ENCODE results near the gene MTERF4. TPM values are rescaled to one million over a fixed set of nuclear protein-coding genes. Genes with fewer than 3 reads are reported as not detected.

The MTERF4 gene
- total and polyA plus RNA-seq, 9 donors, result 27.6 to 42.0 (median 32.6) TPM

GRCh38 chr2:241049739-241050623 lies 52.1 kb downstream of the MTERF4 start:
- Histone ChIP-seq H3K9me3 (replicated peaks; ENCODE audit: control insufficient read depth, low read depth, low read length) (peaks cover 2% of the 10 kb centered on the region), H3K4me3 (ENCODE audit: low read length) (no peak overlapping the region), H3K36me3 (ENCODE audit: control insufficient read depth, insufficient read depth, low read length) (no peaks in the 10 kb centered on the region), H3K27ac (ENCODE audit: low read length) (no peak overlapping the region), H3K4me1 (ENCODE audit: control insufficient read depth, insufficient read depth, low read length) (no peaks in the 10 kb centered on the region), H3K27me3 (ENCODE audit: control insufficient read depth, insufficient read depth, low read length) (no peaks in the 10 kb centered on the region)
- peak; percentile 40 for DNase-seq
- WGBS (ENCODE audit: insufficient coverage), result 31% methylated on average over 34 of the region's 38 CpGs

- H3K36me3 ChIP-seq (ENCODE audit: control insufficient read depth, insufficient read depth, low read length), result no peaks in the 10 kb centered on the region
- WGBS (ENCODE audit: insufficient coverage), result 91% methylated on average over 9 of the region's 11 CpGs
- DNase-seq, result no peak
Measured at GRCh38 chr2:241048949-241049343, 53.1 kb downstream of the MTERF4 start.

GRCh38 chr2:241048149-241048948 lies 53.7 kb downstream of the MTERF4 start:
- H3K27ac ChIP-seq (ENCODE audit: low read length), result no peak overlapping the region
- no peak overlapping the region for H3K4me3 ChIP-seq (ENCODE audit: low read length)
- no peaks in the 10 kb centered on the region for H3K36me3 ChIP-seq (ENCODE audit: control insufficient read depth, insufficient read depth, low read length)
- WGBS (ENCODE audit: insufficient coverage), result 88% methylated on average over 30 of the region's 30 CpGs
- no peak for DNase-seq
- H3K9me3 ChIP-seq (replicated peaks; ENCODE audit: control insufficient read depth, low read depth, low read length), result peaks cover 4% of the 10 kb centered on the region
- no peaks in the 10 kb centered on the region for H3K27me3 ChIP-seq (ENCODE audit: control insufficient read depth, insufficient read depth, low read length)
- no peaks in the 10 kb centered on the region for H3K4me1 ChIP-seq (ENCODE audit: control insufficient read depth, insufficient read depth, low read length)

More at GRCh38 chr2:241048949-241049343, 53.1 kb downstream of the MTERF4 start:
- Histone ChIP-seq H3K4me1 (ENCODE audit: control insufficient read depth, insufficient read depth, low read length) (no peaks in the 10 kb centered on the region), H3K27me3 (ENCODE audit: control insufficient read depth, insufficient read depth, low read length) (no peaks in the 10 kb centered on the region), H3K9me3 (replicated peaks; ENCODE audit: control insufficient read depth, low read depth, low read length) (peaks cover 4% of the 10 kb centered on the region), H3K27ac (ENCODE audit: low read length) (no peak overlapping the region), H3K4me3 (ENCODE audit: low read length) (no peak overlapping the region)

GRCh38 chr2:241047253-241048010 lies 54.7 kb downstream of the MTERF4 start:
- WGBS (ENCODE audit: insufficient coverage), result 67% methylated on average over 4 of the region's 6 CpGs
- H3K36me3 ChIP-seq (ENCODE audit: control insufficient read depth, insufficient read depth, low read length), result no peaks in the 10 kb centered on the region

More at GRCh38 chr2:241047253-241048010, 54.7 kb downstream of the MTERF4 start:
- H3K9me3 ChIP-seq (replicated peaks; ENCODE audit: control insufficient read depth, low read depth, low read length), result peaks cover 4% of the 10 kb centered on the region
- DNase-seq, result no peak
- H3K4me1 ChIP-seq (ENCODE audit: control insufficient read depth, insufficient read depth, low read length), result no peaks in the 10 kb centered on the region
- H3K4me3 ChIP-seq (ENCODE audit: low read length), result no peak overlapping the region
- H3K27ac ChIP-seq (ENCODE audit: low read length), result no peak overlapping the region
- H3K27me3 ChIP-seq (ENCODE audit: control insufficient read depth, insufficient read depth, low read length), result no peaks in the 10 kb centered on the region

Other genes starting within 250 kb of the MTERF4 start
- 0.13 TPM for gene AGXT, start 233.5 kb downstream of the MTERF4 start, total RNA-seq
- under 1 TPM in 2 of 8 donors, not detected in 6; 0.19 to 0.30 TPM for gene AGXT, start 233.5 kb downstream of the MTERF4 start, polyA plus RNA-seq (ENCODE audit: insufficient read depth in 1 of 8, insufficient read length in 8 of 8, low replicate concordance in 1 of 8)
- gene MAB21L4, start 206.1 kb downstream of the MTERF4 start, total RNA-seq, result not detected
- 1 to 10 TPM in 1 of 8 donors, under 1 TPM in 4, not detected in 3; 0.06 to 2.4 (median 0.36) TPM for gene MAB21L4, start 206.1 kb downstream of the MTERF4 start, polyA plus RNA-seq (ENCODE audit: insufficient read depth in 1 of 8, insufficient read length in 8 of 8, low replicate concordance in 1 of 8)
- gene CROCC2, start 196.0 kb downstream of the MTERF4 start, total RNA-seq, result 0.04 TPM
- gene CROCC2, start 196.0 kb downstream of the MTERF4 start, polyA plus RNA-seq (ENCODE audit: insufficient read depth in 1 of 8, insufficient read length in 8 of 8, low replicate concordance in 1 of 8), result under 1 TPM in 7 of 8 donors, not detected in 1; 0.11 to 0.50 (median 0.22) TPM
- gene SNED1, start 103.7 kb downstream of the MTERF4 start, total RNA-seq, result 2.8 TPM
- gene SNED1, start 103.7 kb downstream of the MTERF4 start, polyA plus RNA-seq (ENCODE audit: insufficient read depth in 1 of 8, insufficient read length in 8 of 8, low replicate concordance in 1 of 8), result 1 to 10 TPM; 1.3 to 4.6 (median 2.5) TPM
- 2.2 TPM for gene PASK, start 47.2 kb upstream of the MTERF4 start, total RNA-seq
- 1 to 10 TPM; 5.1 to 8.6 (median 6.9) TPM for gene PASK, start 47.2 kb upstream of the MTERF4 start, polyA plus RNA-seq (ENCODE audit: insufficient read depth in 1 of 8, insufficient read length in 8 of 8, low replicate concordance in 1 of 8)
- gene PPP1R7, start 48.2 kb upstream of the MTERF4 start, total RNA-seq, result 46.8 TPM
- gene PPP1R7, start 48.2 kb upstream of the MTERF4 start, polyA plus RNA-seq (ENCODE audit: insufficient read depth in 1 of 8, insufficient read length in 8 of 8, low replicate concordance in 1 of 8), result 10 to 100 TPM; 74.4 to 92.0 (median 80.1) TPM
- gene ANO7, start 86.4 kb upstream of the MTERF4 start, total RNA-seq, result 0.35 TPM
- 1 to 10 TPM in 7 of 8 donors, under 1 TPM in 1; 0.50 to 2.0 (median 1.1) TPM for gene ANO7, start 86.4 kb upstream of the MTERF4 start, polyA plus RNA-seq (ENCODE audit: insufficient read depth in 1 of 8, insufficient read length in 8 of 8, low replicate concordance in 1 of 8)
- gene HDLBP, start 213.4 kb upstream of the MTERF4 start, total RNA-seq, result 332 TPM
- gene HDLBP, start 213.4 kb upstream of the MTERF4 start, polyA plus RNA-seq (ENCODE audit: insufficient read depth in 1 of 8, insufficient read length in 8 of 8, low replicate concordance in 1 of 8), result 100 to 1,000 TPM; 331 to 470 (median 405) TPM
- 248 TPM for gene SEPTIN2, start 213.6 kb upstream of the MTERF4 start, total RNA-seq
- 100 to 1,000 TPM; 258 to 446 (median 290) TPM for gene SEPTIN2, start 213.6 kb upstream of the MTERF4 start, polyA plus RNA-seq (ENCODE audit: insufficient read depth in 1 of 8, insufficient read length in 8 of 8, low replicate concordance in 1 of 8)

All from muscle of leg (tissue), 11 donors.